GM12878 (cell line): ENCODE results near the gene ZNF511. TPM values are rescaled to one million over a fixed set of nuclear protein-coding genes. Genes with fewer than 3 reads are reported as not detected.

ENCODE experiments used
- ATAC-seq: fragments of 200-7000 bp; cut with Tn5 transposase; 3 replicates; pipeline ENCODE4 v1.9.1; 2020; ENCODE audit warnings: mild to moderate bottlenecking, moderate library complexity
- BruUV-seq: library from RNA; stranded (reverse); fragments of 400-500 nt; replicated peaks from 2 replicates; lab custom pipeline; 2021; lab: Mats Ljungman, UMichigan
- CTCF ChIA-PET: fragments of 300-600 bp; sonication (Branson Sonifier 250); formaldehyde crosslinking; extraction: SDS; loops from one replicate; lab custom pipeline; 2021; ENCODE audit warnings: inconsistent platforms; lab: Yijun Ruan, JAX
- POLR2A ChIA-PET: fragments of 350-600 bp; formaldehyde crosslinking; extraction: SDS; loops from one replicate; lab custom pipeline; 2021; ENCODE audit warnings: inconsistent platforms; lab: Charles Lee
- RAD21 ChIA-PET: fragments of 300-600 bp; sonication (Branson Sonifier 250); formaldehyde crosslinking; loops from one replicate; lab custom pipeline; 2023; ENCODE audit warnings: antibody characterized with exemption; ENCODE audit not compliant: unreplicated experiment; lab: Charles Lee
- SMC1A ChIA-PET: fragments of 300-600 bp; sonication (Branson Sonifier 250); formaldehyde crosslinking; loops from one replicate; lab custom pipeline; 2023; ENCODE audit not compliant: unreplicated experiment, uncharacterized antibody; lab: Charles Lee
- DNase-seq: peaks from one replicate; pipeline ENCODE4 v3.0.0-alpha.2; 2011; ENCODE audit warnings: low read depth, low spot score
- FAIRE-seq: peaks from 3 replicates; lab custom pipeline; 2011; peaks lifted over from hg19 to GRCh38; lab: Jason Lieb, UNC
- H2AFZ ChIP-seq: 2 replicates; pipeline ENCODE4 v1.6.0; 2011; ENCODE audit warnings: low read depth, low read length, control low read depth; ENCODE audit not compliant: control insufficient read depth
- H3K27ac ChIP-seq: 2 replicates; pipeline ENCODE4 v1.5.1; 2011; ENCODE audit warnings: control low read depth; ENCODE audit not compliant: control insufficient read depth, insufficient read depth
- H3K27me3 ChIP-seq, 2 experiments: replicated peaks in 1 of 2; 2 replicates each; pipeline versions ENCODE4 v1.6.0 to v1.6.1; 2011; ENCODE audit warnings: low read length in 1 of 2; ENCODE audit not compliant: control insufficient read depth in 2 of 2, insufficient read depth in 2 of 2
- H3K36me3 ChIP-seq, 2 experiments: 2 replicates each; pipeline ENCODE4 v1.5.1; 2011; ENCODE audit warnings: low read length in 1 of 2; ENCODE audit not compliant: control insufficient read depth in 2 of 2, insufficient read depth in 2 of 2
- H3K4me1 ChIP-seq: 2 replicates; pipeline ENCODE4 v1.6.1; 2011; ENCODE audit warnings: mild to moderate bottlenecking, low read length, moderate library complexity, mixed read lengths; ENCODE audit not compliant: control insufficient read depth, insufficient read depth
- H3K4me2 ChIP-seq: 2 replicates; pipeline ENCODE4 v1.6.0; 2011; ENCODE audit warnings: control low read depth; ENCODE audit not compliant: control insufficient read depth, insufficient read depth
- H3K4me3 ChIP-seq: fragments of 200-600 bp; sonication (generic); 2 replicates; pipeline ENCODE4 v1.5.1; 2016
- H3K79me2 ChIP-seq: 2 replicates; pipeline ENCODE4 v1.6.0; 2011; ENCODE audit warnings: low read length; ENCODE audit not compliant: control insufficient read depth, insufficient read depth
- H3K9ac ChIP-seq: 2 replicates; pipeline ENCODE4 v1.8.0; 2011; ENCODE audit warnings: low read length, control low read depth, mixed read lengths; ENCODE audit not compliant: control insufficient read depth, insufficient read depth
- H3K9me3 ChIP-seq: replicated peaks from 3 replicates; pipeline ENCODE4 v1.5.1; 2011; ENCODE audit warnings: mild to moderate bottlenecking, low read length; ENCODE audit not compliant: control insufficient read depth, insufficient read depth
- H4K20me1 ChIP-seq: 2 replicates; pipeline ENCODE4 v1.6.0; 2011; ENCODE audit not compliant: control insufficient read depth, insufficient read depth
- BCL3 ChIP-seq: IDR thresholded peaks from 2 replicates; pipeline ENCODE4 v1.6.1; 2011; ENCODE audit warnings: borderline replicate concordance, low read depth, mild to moderate bottlenecking, moderate library complexity, low read length; ENCODE audit not compliant: insufficient read depth, poor library complexity, severe bottlenecking
- CREB1 ChIP-seq: IDR thresholded peaks from 2 replicates; pipeline ENCODE4 v1.6.1; 2012; ENCODE audit warnings: low read depth, mild to moderate bottlenecking, inconsistent platforms
- FOXK2 ChIP-seq: fragments of 450-650 bp; IDR thresholded peaks from 2 replicates; pipeline ENCODE4 v1.6.1; 2017; ENCODE audit warnings: mild to moderate bottlenecking, moderate library complexity
- HDAC6 ChIP-seq: fragments of 200-600 bp; sonication (generic); IDR thresholded peaks from one replicate; pipeline ENCODE4 v1.8.0; 2017; ENCODE audit warnings: antibody characterized with exemption; ENCODE audit not compliant: unreplicated experiment
- IKZF1 ChIP-seq: fragments of 450-650 bp; conservative IDR thresholded peaks from 2 replicates; pipeline ENCODE4 v1.6.1; 2017; ENCODE audit warnings: antibody characterized with exemption, mild to moderate bottlenecking
- IKZF2 ChIP-seq, 2 experiments: fragments of 450-650 bp; IDR thresholded peaks; 2 replicates each; pipeline ENCODE4 v1.6.1; 2017; ENCODE audit warnings: mild to moderate bottlenecking in 2 of 2, moderate library complexity in 2 of 2
- LARP7 ChIP-seq: fragments of 450-650 bp; IDR thresholded peaks from 2 replicates; pipeline ENCODE4 v1.6.1; 2017; ENCODE audit warnings: mild to moderate bottlenecking
- MYC ChIP-seq: IDR thresholded peaks from 2 replicates; pipeline ENCODE4 v1.6.1; 2011; ENCODE audit warnings: mild to moderate bottlenecking, low read length, moderate library complexity, inconsistent platforms; ENCODE audit not compliant: insufficient read depth, insufficient replicate concordance, insufficient read length, severe bottlenecking
- NR2C2 ChIP-seq: IDR thresholded peaks from 2 replicates; pipeline ENCODE4 v1.6.1; 2011; ENCODE audit warnings: borderline replicate concordance, low read depth; ENCODE audit not compliant: control insufficient read depth, insufficient read length
- PBX3 ChIP-seq: IDR thresholded peaks from 2 replicates; pipeline ENCODE4 v1.6.1; 2011; ENCODE audit warnings: mild to moderate bottlenecking, low read depth, low read length, moderate library complexity; ENCODE audit not compliant: insufficient replicate concordance
- RBBP5 ChIP-seq: fragments of 200-600 bp; sonication (generic); conservative IDR thresholded peaks from 2 replicates; pipeline ENCODE4 v1.6.1; 2016
- SIX5 ChIP-seq: IDR thresholded peaks from 2 replicates; pipeline ENCODE4 v1.6.1; 2011; ENCODE audit warnings: mild to moderate bottlenecking, low read depth, low read length, moderate library complexity; ENCODE audit not compliant: severe bottlenecking
- SMAD1 ChIP-seq: fragments of 450-650 bp; IDR thresholded peaks from 2 replicates; pipeline ENCODE4 v1.6.1; 2018; ENCODE audit warnings: mild to moderate bottlenecking, low read depth; ENCODE audit not compliant: partially characterized antibody
- SPI1 ChIP-seq: IDR thresholded peaks from 2 replicates; pipeline ENCODE4 v1.6.1; 2011; ENCODE audit warnings: low read depth, mild to moderate bottlenecking, low read length, moderate library complexity, borderline replicate concordance; ENCODE audit not compliant: insufficient read depth
- SRF ChIP-seq, 2 experiments: IDR thresholded peaks; 2 replicates each; pipeline ENCODE4 v1.6.1; 2011; ENCODE audit warnings: low read depth in 2 of 2, low read length in 2 of 2, mild to moderate bottlenecking in 1 of 2, moderate library complexity in 1 of 2
- TBL1XR1 ChIP-seq: IDR thresholded peaks from 2 replicates; pipeline ENCODE4 v1.6.1; 2012; ENCODE audit warnings: low read depth, low read length, improper control_type of control experiment
- ZNF24 ChIP-seq: fragments of 450-650 bp; IDR thresholded peaks from 2 replicates; pipeline ENCODE4 v1.6.1; 2017; ENCODE audit warnings: antibody characterized with exemption, mild to moderate bottlenecking
- ZNF384 ChIP-seq: IDR thresholded peaks from 2 replicates; pipeline ENCODE4 v1.6.1; 2012; ENCODE audit warnings: low read depth, mild to moderate bottlenecking, low read length, improper control_type of control experiment, borderline replicate concordance
- WGBS: methylation state at CpG from one replicate; pipeline ENCODE4 v1.1.6; 2016; ENCODE audit warnings: low lambda C conversion rate; ENCODE audit not compliant: insufficient replicate concordance, insufficient coverage; ENCODE audit errors: missing lambda C conversion rate; 5-methylcytosine and 5-hydroxymethylcytosine counted together
- in situ Hi-C: fragments of 300-500 bp; cut with MboI; formaldehyde crosslinking; loops from 9 replicates; pipeline ENCODE4 v1.14.3; 2018; ENCODE audit warnings: mixed read lengths
- intact Hi-C: fragments of 100-400 bp; cut with micrococcal nuclease; formaldehyde crosslinking; loops from one replicate; pipeline ENCODE4 v1.14.2; 2022; ENCODE audit not compliant: unreplicated experiment
- polyA plus RNA-seq, 11 experiments: library from polyadenylated mRNA; depleted of rRNA in 4 of 11; unstranded in 6 of 11; stranded (reverse) in 5 of 11; fragments of >200 nt; fragmentation: Nextera tagmentation in 4 of 11; fragmentation: Illumina TruSeq in 1 of 11; extraction: Ambion mirVana in 4 of 11; extraction: Trizol in 1 of 11; gene quantifications; 1 replicate in 1 of 11; 2 replicates in 10 of 11; pipeline versions ENCODE4 v1.2.1 to v1.2.3, GENCODE V29; 2011 to 2016; ENCODE audit warnings: inconsistent platforms in 2 of 11, missing spikeins in 2 of 11, low read depth in 1 of 11
- total RNA-seq, 4 experiments: library from RNA; depleted of rRNA in 3 of 4; stranded (reverse); fragments of >200 nt in 3 of 4; fragmentation: Illumina TruSeq in 1 of 4; extraction: Trizol in 1 of 4; gene quantifications; 2 replicates each; pipeline versions ENCODE4 v1.2.1 to v1.2.3, GENCODE V29; 2013 to 2021
- TF ChIP-seq, protein P1 (sequence below): fragments of 450-650 bp; formaldehyde crosslinking; IDR thresholded peaks from 2 replicates; pipeline ENCODE4 v1.5.0; 2022; ENCODE audit warnings: mild to moderate bottlenecking, missing genetic modification characterization

Gene ZNF511
- total and polyA plus RNA-seq, 10 of the 15 experiments (the other 5 are each of a cell fraction or from before 2014, with no cell fraction given): 0.58 to 110 (median 32.0) TPM

DNA sequence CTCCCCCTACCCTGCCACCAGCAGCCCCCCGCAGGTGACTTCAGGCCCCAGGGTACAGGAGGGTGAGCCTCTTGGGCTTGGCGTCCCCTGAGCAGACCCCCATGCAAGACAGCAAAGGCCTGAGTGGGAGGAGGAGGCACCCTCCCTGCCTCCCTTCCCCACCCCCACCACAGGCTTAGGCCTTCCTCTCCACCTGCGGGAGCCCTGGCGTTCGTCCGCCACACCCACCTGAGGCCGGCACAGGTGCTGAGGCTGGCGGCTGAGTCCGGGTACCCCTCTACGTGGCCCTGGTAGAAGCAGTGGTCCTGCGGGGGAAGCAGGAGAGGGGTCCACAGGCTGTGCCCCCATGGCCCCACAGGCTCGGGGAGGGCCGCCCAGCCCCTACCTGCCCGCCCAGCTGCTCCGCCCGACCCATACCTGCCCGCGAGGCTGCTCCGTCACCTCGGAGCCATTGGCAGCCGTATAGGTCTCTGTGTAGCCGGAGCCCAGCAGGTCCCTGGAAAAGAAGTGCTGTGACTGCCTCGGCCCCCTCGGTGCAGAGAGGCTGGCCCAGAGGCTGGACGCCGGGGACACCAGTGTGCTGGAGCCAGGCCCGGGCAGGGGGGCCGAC lies 35.1 kb upstream of the ZNF511 start:
- Histone ChIP-seq H2AFZ (no peak overlapping the region), H3K27me3 (no peaks in the 10 kb centered on the region), H3K4me1 (peaks cover 29% of the 10 kb centered on the region), H3K9ac (no peak overlapping the region), H3K4me2 (peak overlapping the region; percentile 48), H3K36me3 (peaks cover 6 to 34% of the 10 kb centered on the region in 2 experiments), H4K20me1 (no peaks in the 10 kb centered on the region; the same call in 1 of the 2 replicates), H3K4me3 (no peak overlapping the region), H3K27ac (no peak overlapping the region), H3K79me2 (peaks cover 23% of the 10 kb centered on the region), H3K9me3 (no peaks in the 10 kb centered on the region)
- DNase-seq (no peak), ATAC-seq (no peak), FAIRE-seq (no peak)
- intact Hi-C loops (loop anchor here (2.0 kb wide), 1 partner anchor 35 kb away; the partner anchor contains the start of genes TUBGCP2 and ZNF511), in situ Hi-C loops (no loop called here)
- ChIA-PET CTCF (interaction anchor here (1.6 to 3.2 kb wide), 3 partner anchors 10 to 117 kb away, joined by 4 to 15 read pairs (median 8); no protein-coding TSS in a partner anchor), SMC1A (no interaction called here), POLR2A (no interaction called here), RAD21 (interaction anchor here (2.4 kb wide), 1 partner anchor 13 kb away, joined by 9 read pairs; no protein-coding TSS in a partner anchor)
- WGBS: 91% methylated on average over 17 of the region's 28 CpGs
- BruUV-seq: no TSS peak
- TF ChIP-seq TBL1XR1: no peak
- TF ChIP-seq, protein P1, sequence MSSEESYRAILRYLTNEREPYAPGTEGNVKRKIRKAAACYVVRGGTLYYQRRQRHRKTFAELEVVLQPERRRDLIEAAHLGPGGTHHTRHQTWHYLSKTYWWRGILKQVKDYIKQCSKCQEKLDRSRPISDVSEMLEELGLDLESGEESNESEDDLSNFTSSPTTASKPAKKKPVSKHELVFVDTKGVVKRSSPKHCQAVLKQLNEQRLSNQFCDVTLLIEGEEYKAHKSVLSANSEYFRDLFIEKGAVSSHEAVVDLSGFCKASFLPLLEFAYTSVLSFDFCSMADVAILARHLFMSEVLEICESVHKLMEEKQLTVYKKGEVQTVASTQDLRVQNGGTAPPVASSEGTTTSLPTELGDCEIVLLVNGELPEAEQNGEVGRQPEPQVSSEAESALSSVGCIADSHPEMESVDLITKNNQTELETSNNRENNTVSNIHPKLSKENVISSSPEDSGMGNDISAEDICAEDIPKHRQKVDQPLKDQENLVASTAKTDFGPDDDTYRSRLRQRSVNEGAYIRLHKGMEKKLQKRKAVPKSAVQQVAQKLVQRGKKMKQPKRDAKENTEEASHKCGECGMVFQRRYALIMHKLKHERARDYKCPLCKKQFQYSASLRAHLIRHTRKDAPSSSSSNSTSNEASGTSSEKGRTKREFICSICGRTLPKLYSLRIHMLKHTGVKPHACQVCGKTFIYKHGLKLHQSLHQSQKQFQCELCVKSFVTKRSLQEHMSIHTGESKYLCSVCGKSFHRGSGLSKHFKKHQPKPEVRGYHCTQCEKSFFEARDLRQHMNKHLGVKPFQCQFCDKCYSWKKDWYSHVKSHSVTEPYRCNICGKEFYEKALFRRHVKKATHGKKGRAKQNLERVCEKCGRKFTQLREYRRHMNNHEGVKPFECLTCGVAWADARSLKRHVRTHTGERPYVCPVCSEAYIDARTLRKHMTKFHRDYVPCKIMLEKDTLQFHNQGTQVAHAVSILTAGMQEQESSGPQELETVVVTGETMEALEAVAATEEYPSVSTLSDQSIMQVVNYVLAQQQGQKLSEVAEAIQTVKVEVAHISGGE (CRISPR knock-in tag): no peak
- no peak for TF ChIP-seq LARP7
- TF ChIP-seq NR2C2: no peak
- TF ChIP-seq BCL3: no peak
- no peak for TF ChIP-seq PBX3
- TF ChIP-seq FOXK2: no peak
- TF ChIP-seq IKZF1: no peak
- no peak for TF ChIP-seq HDAC6
- no peak for TF ChIP-seq SIX5
- no peak for TF ChIP-seq SPI1
- TF ChIP-seq IKZF2 (IDR thresholded peaks at IDR 0.05): no peak
- TF ChIP-seq CREB1: no peak
- TF ChIP-seq RBBP5: no peak
- TF ChIP-seq SMAD1: no peak
- TF ChIP-seq MYC: no peak
- TF ChIP-seq ZNF384: no peak
- no peak for TF ChIP-seq SRF (IDR thresholded peaks at IDR 0.05; ENCODE audit: low read depth in 2 of 2, low read length in 2 of 2)
- TF ChIP-seq ZNF24: no peak
